ENCODE measurements around the gene SCGB1C1. TPM values are rescaled to one million over a fixed set of nuclear protein-coding genes. Genes with fewer than 3 reads are reported as not detected.
"Not testable (repeated sequence)": the region's sequence is repeated elsewhere in the genome, so short reads cannot be mapped to it uniquely, and the experiment has no call there.

SCGB1C1 gene
- total RNA-seq: not detected

- DNase-seq: not testable (repeated sequence)
Measured at GRCh38 chr11:192674-193128, at the start of gene SCGB1C1. SCGB1C1 (plus strand) TSS chr11:193078; CDS start chr11:193100, 22 bp downstream.

- DNase-seq: not testable (repeated sequence)
Measured at GRCh38 chr11:180242-180641, 12.6 kb upstream of the SCGB1C1 start.

GRCh38 chr11:189200-189783 lies 3.6 kb upstream of the SCGB1C1 start:
- not testable (repeated sequence) for DNase-seq

GRCh38 chr11:189843-190311 lies 3.0 kb upstream of the SCGB1C1 start:
- DNase-seq: not testable (repeated sequence)

- not testable (repeated sequence) for DNase-seq
Measured at GRCh38 chr11:190546-190945, 2.3 kb upstream of the SCGB1C1 start.

GRCh38 chr11:191490-192478 lies 1.1 kb upstream of the SCGB1C1 start:
- not testable (repeated sequence) for DNase-seq

GRCh38 chr11:193481-193880 lies 603 bp downstream of the SCGB1C1 start:
- not testable (repeated sequence) for DNase-seq

- no peak for DNase-seq
Measured at GRCh38 chr11:196786-197731, 4.2 kb downstream of the SCGB1C1 start.

GRCh38 chr11:197741-198235 lies 4.9 kb downstream of the SCGB1C1 start:
- no peak for DNase-seq

- no peak for DNase-seq
Measured at GRCh38 chr11:198236-198806, 5.4 kb downstream of the SCGB1C1 start.

- DNase-seq: no peak
Measured at GRCh38 chr11:199004-199581, 6.2 kb downstream of the SCGB1C1 start.

GRCh38 chr11:199782-200181 lies 6.9 kb downstream of the SCGB1C1 start:
- no peak for DNase-seq

GRCh38 chr11:200224-201003 lies 7.5 kb downstream of the SCGB1C1 start:
- no peak for DNase-seq

GRCh38 chr11:201966-202365 lies 9.1 kb downstream of the SCGB1C1 start:
- DNase-seq: no peak

GRCh38 chr11:202490-202889 lies 9.6 kb downstream of the SCGB1C1 start:
- DNase-seq: no peak

- no peak for DNase-seq
Measured at GRCh38 chr11:203056-203944, 10.4 kb downstream of the SCGB1C1 start.

- no peak for DNase-seq
Measured at GRCh38 chr11:203945-204586, 11.2 kb downstream of the SCGB1C1 start.

GRCh38 chr11:204587-205109 lies 11.8 kb downstream of the SCGB1C1 start:
- no peak for DNase-seq

Measured in effector CD4-positive, alpha-beta T cell (primary cell).